ACC112 (cell line): ENCODE measurements around the gene SHISAL2A.

Experiments used
- H2AFZ ChIP-seq: fragments of 200-600 bp; sonication (generic); one replicate; pipeline ENCODE4 v1.6.0; 2017; ENCODE audit warnings: antibody characterized with exemption, low read length; ENCODE audit not compliant: unreplicated experiment
- H3K27ac ChIP-seq: fragments of 200-600 bp; sonication (generic); 2 replicates; pipeline ENCODE4 v1.5.1; 2014; ENCODE audit warnings: low read depth, mild to moderate bottlenecking, antibody characterized with exemption, low read length, moderate library complexity
- H3K27me3 ChIP-seq: fragments of 200-600 bp; sonication (generic); 2 replicates; pipeline ENCODE4 v1.6.1; 2014; ENCODE audit warnings: mild to moderate bottlenecking, antibody characterized with exemption, low read length, moderate library complexity, mixed read lengths; ENCODE audit not compliant: insufficient read depth
- H3K36me3 ChIP-seq: fragments of 200-600 bp; sonication (generic); 2 replicates; pipeline ENCODE4 v1.6.1; 2016; ENCODE audit warnings: mild to moderate bottlenecking, antibody characterized with exemption, low read length, moderate library complexity, mixed read lengths; ENCODE audit not compliant: insufficient read depth
- H3K4me1 ChIP-seq: fragments of 200-600 bp; sonication (generic); one replicate; pipeline ENCODE4 v1.6.1; 2016; ENCODE audit warnings: low read length, mixed read lengths; ENCODE audit not compliant: insufficient read depth, unreplicated experiment, control insufficient read depth
- H3K4me3 ChIP-seq: fragments of 200-600 bp; sonication (generic); 2 replicates; pipeline ENCODE4 v1.5.1; 2014; ENCODE audit warnings: mild to moderate bottlenecking, low read depth, low read length
- H3K79me2 ChIP-seq: fragments of 200-600 bp; sonication (generic); one replicate; pipeline ENCODE4 v1.6.0; 2016; ENCODE audit warnings: low read length; ENCODE audit not compliant: control insufficient read depth, unreplicated experiment, insufficient read depth

Gene SHISAL2A

DNA sequence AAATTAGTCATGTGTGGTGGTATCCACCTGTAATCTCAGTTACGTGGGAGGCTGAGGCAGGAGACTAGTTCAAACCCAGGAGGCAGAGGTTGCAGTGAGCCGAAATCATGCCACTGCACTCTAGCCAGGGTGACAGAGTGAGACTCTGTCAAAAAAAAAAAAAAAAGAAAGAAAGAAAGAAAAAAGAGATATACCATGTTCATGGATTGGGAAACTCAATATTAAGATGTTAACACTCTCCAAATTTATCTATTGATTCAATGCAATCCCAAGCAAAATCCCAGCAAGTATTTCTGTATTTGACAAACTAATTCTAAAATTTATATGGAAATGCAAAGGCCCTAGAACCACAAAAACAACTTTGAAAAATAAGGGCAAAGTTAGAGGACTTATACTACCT, 11.0 kb upstream of the SHISAL2A start:
- Histone ChIP-seq H3K36me3 (no peaks in the 10 kb centered on the region), H3K79me2 (no peaks in the 10 kb centered on the region), H3K4me3 (no peak overlapping the region), H2AFZ (no peak overlapping the region), H3K27ac (no peak overlapping the region), H3K4me1 (no peaks in the 10 kb centered on the region), H3K27me3 (no peaks in the 10 kb centered on the region)

DNA sequence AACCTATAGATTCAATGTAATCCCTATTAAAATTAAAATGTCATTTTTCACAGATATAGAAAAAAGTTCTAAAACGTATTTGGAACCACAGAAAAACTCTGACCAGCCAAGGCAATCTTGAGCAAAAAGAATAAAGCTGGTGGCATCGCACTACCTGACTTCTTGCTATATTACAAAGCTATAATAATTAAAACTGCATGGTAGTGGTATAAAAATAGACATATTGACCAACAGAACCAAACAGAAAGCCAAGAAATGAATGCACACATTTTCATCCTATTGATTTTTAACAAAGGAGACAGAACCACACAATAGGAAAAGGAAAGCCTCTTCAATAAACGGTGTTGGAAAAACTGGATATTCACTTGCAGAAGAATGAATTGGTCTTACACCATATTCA, 9.2 kb upstream of the SHISAL2A start:
- Histone ChIP-seq H3K36me3 (no peaks in the 10 kb centered on the region), H3K27ac (no peak overlapping the region), H3K79me2 (no peaks in the 10 kb centered on the region), H3K4me1 (no peaks in the 10 kb centered on the region), H3K27me3 (no peaks in the 10 kb centered on the region), H2AFZ (no peak overlapping the region), H3K4me3 (no peak overlapping the region)

DNA sequence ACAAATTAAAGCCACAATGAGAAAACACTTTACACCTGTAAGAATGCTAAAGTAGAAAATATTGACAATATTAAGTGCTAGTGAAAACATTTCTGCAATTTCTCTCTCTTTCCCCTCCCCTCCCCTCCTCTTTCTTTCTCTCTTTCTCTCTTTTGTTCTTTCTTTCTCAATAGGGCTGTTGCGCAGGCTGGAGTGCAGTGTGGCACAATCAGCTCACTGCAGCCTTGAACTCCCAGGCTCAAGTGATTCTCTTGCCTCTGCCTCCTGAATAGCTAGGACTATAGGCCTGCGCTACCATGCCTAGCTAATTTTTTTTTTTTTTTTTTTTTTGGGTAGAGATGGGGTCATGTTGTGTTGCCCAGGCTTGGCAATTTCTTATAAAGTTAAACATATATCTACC, 5.9 kb upstream of the SHISAL2A start:
- H2AFZ ChIP-seq = no peak overlapping the region
- no peaks in the 10 kb centered on the region for H3K79me2 ChIP-seq
- H3K27ac ChIP-seq = no peak overlapping the region
- no peaks in the 10 kb centered on the region for H3K4me1 ChIP-seq
- no peaks in the 10 kb centered on the region for H3K36me3 ChIP-seq
- no peak overlapping the region for H3K4me3 ChIP-seq
- H3K27me3 ChIP-seq = peaks cover 2% of the 10 kb centered on the region; the same call in 1 of the 2 replicates

DNA sequence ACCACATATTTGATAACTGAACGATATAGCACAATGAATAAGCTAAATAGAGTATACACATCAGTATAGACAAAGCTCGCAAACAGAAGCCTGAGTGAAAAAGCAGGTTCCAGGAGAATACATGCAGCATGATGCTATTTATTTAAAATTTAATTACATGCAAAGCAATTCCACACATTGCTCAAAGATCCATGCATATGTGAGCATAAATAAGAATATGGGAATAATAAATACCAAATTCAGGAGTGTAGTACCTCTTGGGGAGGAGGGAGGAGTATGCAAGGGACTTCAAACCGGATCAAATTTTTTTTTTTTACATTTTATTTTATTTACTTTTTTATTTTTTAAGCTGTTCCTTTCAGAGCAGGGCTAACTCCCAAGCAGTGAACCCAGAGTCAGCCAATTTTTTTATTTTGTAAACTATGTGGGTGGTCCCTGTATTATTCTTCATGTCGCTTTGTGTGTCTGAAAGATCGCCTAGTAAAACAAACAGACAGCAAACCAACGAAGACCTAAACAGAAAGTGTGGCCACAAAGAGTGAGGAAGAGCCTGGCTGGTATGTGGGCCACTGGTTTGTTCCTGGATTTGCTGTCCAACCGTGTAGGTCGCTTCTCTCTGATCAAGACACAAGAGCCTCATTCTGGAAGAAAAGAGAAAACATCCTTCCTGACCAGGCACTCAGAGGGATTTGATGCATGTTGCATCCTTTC, 4.2 kb upstream of the SHISAL2A start:
- Histone ChIP-seq H2AFZ (no peak overlapping the region), H3K79me2 (no peaks in the 10 kb centered on the region), H3K36me3 (no peaks in the 10 kb centered on the region), H3K4me1 (no peaks in the 10 kb centered on the region), H3K27ac (no peak overlapping the region), H3K27me3 (peaks cover 19% of the 10 kb centered on the region), H3K4me3 (no peak overlapping the region)

DNA sequence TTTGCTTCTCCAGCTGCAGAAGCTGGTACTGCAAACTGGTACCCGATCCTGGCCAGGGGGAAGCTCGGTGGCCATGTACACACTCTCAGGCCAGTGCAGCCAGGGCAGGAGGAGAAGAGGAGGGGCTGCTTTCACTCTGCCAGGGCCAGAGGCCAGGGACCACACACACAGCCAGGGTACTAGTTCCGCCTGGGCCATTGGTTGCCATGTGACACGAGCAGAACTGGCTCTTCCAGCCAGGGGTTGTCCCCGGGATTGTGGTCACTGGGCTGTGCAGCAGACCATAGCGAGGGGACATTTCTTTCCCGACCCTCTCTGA, 3.7 kb upstream of the SHISAL2A start:
- Histone ChIP-seq H3K27me3 (peaks cover 24% of the 10 kb centered on the region), H3K4me3 (no peak overlapping the region), H3K36me3 (no peaks in the 10 kb centered on the region), H3K27ac (no peak overlapping the region), H3K79me2 (no peaks in the 10 kb centered on the region), H2AFZ (no peak overlapping the region), H3K4me1 (no peaks in the 10 kb centered on the region)

DNA sequence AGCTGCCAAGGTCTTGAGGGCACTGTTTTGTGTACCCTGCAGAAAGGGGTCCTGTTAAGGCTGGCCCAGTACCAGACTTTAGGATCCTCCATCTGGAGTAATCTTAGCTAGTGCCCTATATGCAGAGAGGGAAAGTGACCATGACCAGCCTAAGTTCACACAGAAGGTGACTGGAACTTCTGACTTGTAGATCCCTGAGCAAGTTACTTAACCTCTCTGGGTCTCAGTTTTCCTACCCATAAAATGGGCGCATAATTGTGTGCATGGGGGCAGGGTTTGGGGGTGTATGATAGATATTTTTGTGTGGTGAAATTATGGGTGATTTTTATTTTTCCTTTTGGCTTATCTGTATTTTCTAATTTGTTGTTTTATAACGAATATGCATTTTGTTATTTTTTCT, 3.3 kb upstream of the SHISAL2A start:
- no peak overlapping the region for H2AFZ ChIP-seq
- no peaks in the 10 kb centered on the region for H3K79me2 ChIP-seq
- no peak overlapping the region for H3K4me3 ChIP-seq
- H3K27ac ChIP-seq = no peak overlapping the region
- peaks cover 28% of the 10 kb centered on the region for H3K27me3 ChIP-seq
- H3K4me1 ChIP-seq = no peaks in the 10 kb centered on the region
- H3K36me3 ChIP-seq = no peaks in the 10 kb centered on the region

DNA sequence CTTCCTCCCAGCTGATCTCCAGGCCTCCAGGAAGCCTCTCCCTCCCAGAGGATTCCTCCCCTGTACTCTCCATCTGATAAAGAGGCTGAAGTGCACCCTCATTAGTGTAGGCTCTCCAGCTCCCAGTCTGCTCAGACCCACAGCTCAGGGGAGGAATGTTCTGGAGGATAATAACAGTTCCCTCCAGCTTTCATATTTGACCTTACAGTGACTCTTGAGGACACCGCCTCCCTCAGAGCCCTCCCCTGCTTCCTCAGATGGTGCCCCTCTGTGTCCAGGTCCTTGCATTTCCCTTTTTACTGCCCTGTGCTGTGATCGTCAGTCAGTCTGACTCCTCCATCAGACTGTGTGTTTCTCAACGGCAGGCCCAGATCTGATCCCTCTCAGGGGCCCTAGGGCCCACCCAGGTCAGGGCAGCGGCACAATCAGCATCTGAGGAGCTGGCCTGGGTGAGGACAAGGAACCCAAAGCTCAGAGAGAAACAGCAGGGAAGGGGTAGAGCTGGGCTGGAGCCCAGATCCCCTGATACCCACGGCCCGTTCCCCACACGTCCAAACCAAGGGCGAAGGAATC, 1.1 kb upstream of the SHISAL2A start:
- no peak overlapping the region for H2AFZ ChIP-seq
- no peak overlapping the region for H3K27ac ChIP-seq
- H3K27me3 ChIP-seq = peaks cover 35% of the 10 kb centered on the region
- H3K4me3 ChIP-seq = no peak overlapping the region
- H3K79me2 ChIP-seq = no peaks in the 10 kb centered on the region
- no peaks in the 10 kb centered on the region for H3K36me3 ChIP-seq
- H3K4me1 ChIP-seq = no peaks in the 10 kb centered on the region

DNA sequence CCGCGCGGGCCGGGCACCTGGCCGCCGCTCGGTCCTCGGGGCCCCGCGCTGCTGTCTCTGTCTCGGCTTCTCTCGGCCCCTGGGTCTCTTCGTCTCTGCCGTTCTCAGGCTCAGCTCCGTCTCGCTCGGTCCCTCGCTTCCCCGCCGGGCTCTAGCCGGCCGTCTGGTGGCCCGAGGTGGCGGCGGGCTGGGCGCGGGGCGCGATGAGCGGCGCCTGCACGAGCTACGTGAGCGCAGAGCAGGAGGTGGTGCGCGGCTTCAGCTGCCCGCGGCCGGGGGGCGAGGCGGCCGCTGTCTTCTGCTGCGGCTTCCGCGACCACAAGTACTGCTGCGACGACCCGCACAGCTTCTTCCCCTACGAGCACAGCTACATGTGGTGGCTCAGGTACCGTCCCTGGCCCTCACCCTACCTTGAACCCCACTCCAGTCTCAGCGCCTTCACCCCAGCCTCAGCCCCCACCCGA, 355 bp downstream of the SHISAL2A start:
- Histone ChIP-seq H3K79me2 (no peaks in the 10 kb centered on the region), H3K36me3 (no peaks in the 10 kb centered on the region), H3K4me3 (peak overlapping the region; percentile 66), H3K4me1 (no peaks in the 10 kb centered on the region), H3K27me3 (peaks cover 35% of the 10 kb centered on the region), H2AFZ (no peak overlapping the region), H3K27ac (no peak overlapping the region)

DNA sequence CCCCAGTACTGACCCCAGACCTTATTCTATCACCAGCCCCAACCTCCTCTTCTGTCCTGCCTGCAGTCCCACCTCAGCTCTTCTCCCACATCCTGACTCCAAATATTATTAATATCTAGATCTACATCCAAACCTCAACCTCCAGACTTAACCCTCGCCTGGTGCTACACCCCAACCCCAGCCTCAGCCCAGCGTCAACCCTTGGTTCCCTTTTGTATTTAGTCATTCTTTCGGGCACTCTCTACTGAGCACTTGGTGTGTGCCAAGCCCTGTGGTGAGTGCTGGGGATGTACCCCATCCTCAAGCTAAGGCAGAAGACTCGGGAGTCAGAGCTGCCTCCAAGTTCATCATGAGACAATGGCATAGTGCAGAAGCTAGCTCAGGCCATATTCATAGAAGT, 1.1 kb downstream of the SHISAL2A start:
- Histone ChIP-seq H3K27me3 (peaks cover 35% of the 10 kb centered on the region), H3K79me2 (no peaks in the 10 kb centered on the region), H3K27ac (no peak overlapping the region), H2AFZ (no peak overlapping the region), H3K36me3 (no peaks in the 10 kb centered on the region), H3K4me1 (no peaks in the 10 kb centered on the region), H3K4me3 (no peak overlapping the region)

DNA sequence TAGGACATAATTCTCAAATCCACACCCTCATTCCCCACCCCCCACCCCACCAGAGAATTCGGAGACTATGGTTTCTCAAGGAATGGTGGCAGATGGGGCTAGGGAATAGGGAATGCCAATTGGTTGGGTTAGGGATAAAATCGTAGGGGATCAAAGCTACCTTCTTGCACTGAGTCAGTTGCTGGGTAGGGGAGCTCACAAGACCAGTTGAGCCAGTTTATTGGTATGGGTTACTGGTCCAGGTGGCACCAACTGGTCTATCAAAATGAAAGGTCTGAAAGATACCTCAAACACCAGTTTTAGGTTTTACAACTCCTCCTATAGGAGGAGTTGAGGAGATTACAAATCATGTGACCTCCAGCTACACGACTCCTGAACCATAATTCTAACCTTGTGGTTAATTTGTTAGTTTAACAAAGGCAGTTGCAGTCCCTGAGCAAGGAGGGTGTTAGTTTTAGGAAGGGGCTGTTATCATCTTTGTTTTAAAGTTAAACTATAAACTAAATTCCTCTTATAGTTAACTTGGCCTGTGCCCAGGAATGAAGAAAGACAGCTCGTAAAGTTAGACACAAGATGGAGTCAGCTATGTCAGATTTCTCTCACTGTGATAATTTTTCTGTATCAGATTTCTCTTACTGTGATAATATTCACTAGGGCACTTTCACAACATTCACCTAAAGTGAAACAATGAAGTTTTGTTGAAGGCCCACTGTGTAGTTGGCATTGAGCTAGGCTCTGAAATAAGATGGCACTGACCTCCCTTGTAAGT, 2.5 kb downstream of the SHISAL2A start:
- H3K36me3 ChIP-seq = no peaks in the 10 kb centered on the region
- H3K27ac ChIP-seq = no peak overlapping the region
- H3K27me3 ChIP-seq = peaks cover 35% of the 10 kb centered on the region
- H3K4me1 ChIP-seq = no peaks in the 10 kb centered on the region
- H3K79me2 ChIP-seq = no peaks in the 10 kb centered on the region
- H3K4me3 ChIP-seq = no peak overlapping the region
- no peak overlapping the region for H2AFZ ChIP-seq
